BJ (cell line): ENCODE measurements around the gene MMD. TPM values are rescaled to one million over a fixed set of nuclear protein-coding genes. Genes with fewer than 3 reads are reported as not detected.

Experiments used
- CTCF ChIA-PET: fragments of 350-600 bp; formaldehyde crosslinking; extraction: SDS; loops from one replicate; lab custom pipeline; 2021; ENCODE audit warnings: antibody characterized with exemption, inconsistent platforms; lab: Yijun Ruan, JAX
- POLR2A ChIA-PET: fragments of 300-600 bp; sonication (Branson Sonifier 250); formaldehyde crosslinking; extraction: SDS; loops from one replicate; lab custom pipeline; 2021; ENCODE audit warnings: antibody characterized with exemption; lab: Charles Lee
- DNase-seq: peaks from one replicate; pipeline ENCODE4 v3.0.0-alpha.2; 2011; ENCODE audit warnings: low read depth
- H3K27me3 ChIP-seq: 2 replicates; pipeline ENCODE4 v1.6.0; 2011; ENCODE audit warnings: low read length; ENCODE audit not compliant: control insufficient read depth, insufficient read depth
- H3K36me3 ChIP-seq: 2 replicates; pipeline ENCODE4 v1.5.1; 2011; ENCODE audit warnings: low read length; ENCODE audit not compliant: control insufficient read depth, insufficient read depth
- H3K4me3 ChIP-seq: 2 replicates; pipeline ENCODE4 v1.5.1; 2011; ENCODE audit warnings: low read depth, mild to moderate bottlenecking, control low read depth, low read length
- polyA plus RNA-seq: library from polyadenylated mRNA; depleted of rRNA; stranded (reverse); fragments of >200 nt; gene quantifications from 2 replicates; pipeline ENCODE4 v1.2.3, GENCODE V29; 2011
- TF ChIP-seq, protein P1 (sequence below): IDR thresholded peaks from 2 replicates; pipeline ENCODE4 v1.5.1; 2011; ENCODE audit warnings: low read depth, mild to moderate bottlenecking, control low read depth, inconsistent platforms, low read length, moderate library complexity; ENCODE audit not compliant: insufficient read depth

MMD gene
- polyA plus RNA-seq, 1 experiment, result 4.5 TPM

DNA sequence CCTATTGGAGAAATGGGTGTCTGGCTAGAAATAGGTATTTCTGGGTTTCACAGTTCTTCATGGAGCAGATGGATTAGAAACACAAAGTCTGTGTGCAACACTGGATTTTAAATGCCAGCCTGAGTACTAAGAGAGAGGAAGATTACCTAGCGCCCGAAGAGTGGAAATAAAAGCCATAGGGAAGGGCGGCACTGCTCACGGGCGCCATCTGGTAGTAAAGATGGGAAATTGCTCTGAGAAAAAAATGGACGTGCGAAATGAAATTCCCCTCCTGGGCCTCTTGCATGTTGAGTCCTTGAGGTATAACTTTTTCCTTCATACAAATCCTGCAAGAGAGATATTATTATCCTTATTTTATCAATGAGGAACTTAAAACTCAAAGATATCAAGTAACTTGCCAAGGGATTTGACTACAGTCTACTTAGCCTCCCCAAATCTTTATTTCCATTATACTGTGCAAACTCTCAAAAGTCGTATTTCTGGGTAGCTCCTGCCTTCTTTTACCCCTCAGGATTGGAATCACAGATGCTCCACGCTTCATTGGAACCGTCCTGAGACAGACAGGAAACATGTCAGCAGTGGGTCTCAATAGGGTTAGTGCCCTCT is 72.8 kb downstream of the MMD start:
- Histone ChIP-seq H3K4me3 (no peak overlapping the region), H3K27me3 (no peaks in the 10 kb centered on the region), H3K36me3 (no peaks in the 10 kb centered on the region)
- ChIA-PET POLR2A (no interaction called here), CTCF (interaction anchor here (0.7 to 4.3 kb wide), 21 partner anchors 8 to 476 kb away, joined by 3 to 64 read pairs (median 4); partner anchors contain the start of gene SMIM36)
- TF ChIP-seq, protein P1, sequence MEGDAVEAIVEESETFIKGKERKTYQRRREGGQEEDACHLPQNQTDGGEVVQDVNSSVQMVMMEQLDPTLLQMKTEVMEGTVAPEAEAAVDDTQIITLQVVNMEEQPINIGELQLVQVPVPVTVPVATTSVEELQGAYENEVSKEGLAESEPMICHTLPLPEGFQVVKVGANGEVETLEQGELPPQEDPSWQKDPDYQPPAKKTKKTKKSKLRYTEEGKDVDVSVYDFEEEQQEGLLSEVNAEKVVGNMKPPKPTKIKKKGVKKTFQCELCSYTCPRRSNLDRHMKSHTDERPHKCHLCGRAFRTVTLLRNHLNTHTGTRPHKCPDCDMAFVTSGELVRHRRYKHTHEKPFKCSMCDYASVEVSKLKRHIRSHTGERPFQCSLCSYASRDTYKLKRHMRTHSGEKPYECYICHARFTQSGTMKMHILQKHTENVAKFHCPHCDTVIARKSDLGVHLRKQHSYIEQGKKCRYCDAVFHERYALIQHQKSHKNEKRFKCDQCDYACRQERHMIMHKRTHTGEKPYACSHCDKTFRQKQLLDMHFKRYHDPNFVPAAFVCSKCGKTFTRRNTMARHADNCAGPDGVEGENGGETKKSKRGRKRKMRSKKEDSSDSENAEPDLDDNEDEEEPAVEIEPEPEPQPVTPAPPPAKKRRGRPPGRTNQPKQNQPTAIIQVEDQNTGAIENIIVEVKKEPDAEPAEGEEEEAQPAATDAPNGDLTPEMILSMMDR, result peak; percentile 91
- DNase-seq, result no peak

DNA sequence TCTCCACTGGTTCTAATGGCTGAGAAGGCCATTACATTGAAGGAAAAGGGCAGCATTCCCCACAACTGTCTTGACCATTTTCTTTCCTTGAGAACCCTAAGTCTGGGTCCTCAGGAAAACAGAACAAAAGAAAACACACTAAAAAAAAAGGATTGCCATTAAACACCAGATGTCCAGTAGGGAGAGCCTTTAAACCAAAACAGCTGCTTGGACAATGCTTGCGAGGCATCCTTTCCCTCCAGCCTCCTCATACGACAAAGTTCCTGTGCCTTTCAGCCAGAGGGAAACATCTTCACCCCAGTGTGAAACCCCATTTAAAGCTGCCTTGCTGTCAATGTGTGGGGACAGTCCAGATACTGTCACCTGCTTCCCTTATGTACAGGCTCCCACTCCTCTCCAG is 74.3 kb downstream of the MMD start:
- CTCF ChIA-PET, result interaction anchor here (1.0 to 4.3 kb wide), 13 partner anchors 9 to 363 kb away, joined by 3 to 64 read pairs (median 5); partner anchors contain the start of gene SMIM36
- POLR2A ChIA-PET, result no interaction called here
- TF ChIP-seq, protein P1, result no peak
- Histone ChIP-seq H3K36me3 (no peaks in the 10 kb centered on the region), H3K4me3 (no peak overlapping the region), H3K27me3 (no peaks in the 10 kb centered on the region)
- no peak for DNase-seq

DNA sequence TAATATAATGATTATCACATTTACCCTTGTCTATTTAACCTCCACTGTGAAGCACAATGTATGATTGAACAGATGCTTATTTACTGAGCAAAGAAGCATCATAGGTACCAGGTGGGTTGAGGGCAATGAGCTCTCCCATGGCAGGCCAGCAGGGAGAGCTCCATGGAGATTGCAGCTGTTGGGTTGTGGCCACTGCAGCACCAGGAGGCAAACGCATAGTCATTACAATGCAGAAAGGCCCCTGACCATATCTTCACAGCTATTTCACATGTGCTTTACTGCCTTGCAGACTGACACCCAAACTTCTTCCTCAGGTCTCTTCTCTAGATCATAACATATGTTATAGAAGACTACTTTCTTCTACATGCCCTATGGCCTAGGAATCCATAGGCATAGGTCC is 75.0 kb downstream of the MMD start:
- TF ChIP-seq, protein P1, result no peak
- Histone ChIP-seq H3K27me3 (no peaks in the 10 kb centered on the region), H3K36me3 (no peaks in the 10 kb centered on the region), H3K4me3 (no peak overlapping the region)
- CTCF ChIA-PET, result interaction anchor here (1.0 to 4.3 kb wide), 5 partner anchors 13 to 353 kb away, joined by 3 to 64 read pairs (median 19); no protein-coding TSS in a partner anchor
- POLR2A ChIA-PET, result no interaction called here
- DNase-seq, result no peak

DNA sequence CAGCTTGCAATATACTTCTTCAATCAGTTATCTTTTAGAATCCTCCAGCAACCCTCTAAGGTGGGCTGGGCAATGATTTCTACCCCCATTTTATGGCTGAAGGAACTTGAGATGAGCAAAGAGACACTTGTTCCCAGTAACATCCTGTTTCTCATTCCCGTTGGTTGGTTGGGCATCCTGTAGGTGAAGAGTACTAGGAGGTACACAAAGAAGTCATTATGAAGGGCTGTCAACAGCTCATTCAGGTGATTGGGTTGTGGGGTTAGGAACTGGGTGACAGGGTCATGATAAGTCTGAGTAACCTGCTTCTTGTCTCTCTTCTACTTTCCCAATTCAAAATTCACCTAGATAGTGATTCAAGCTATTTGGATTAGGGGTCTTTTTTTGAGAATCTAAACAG is 76.5 kb downstream of the MMD start:
- DNase-seq, result no peak
- TF ChIP-seq, protein P1, result no peak
- Histone ChIP-seq H3K27me3 (no peaks in the 10 kb centered on the region), H3K36me3 (no peaks in the 10 kb centered on the region), H3K4me3 (no peak overlapping the region)
- CTCF ChIA-PET, result interaction anchor here (1.0 to 1.2 kb wide), 2 partner anchors 11 to 352 kb away, joined by 3 to 4 read pairs; no protein-coding TSS in a partner anchor
- POLR2A ChIA-PET, result no interaction called here

DNA sequence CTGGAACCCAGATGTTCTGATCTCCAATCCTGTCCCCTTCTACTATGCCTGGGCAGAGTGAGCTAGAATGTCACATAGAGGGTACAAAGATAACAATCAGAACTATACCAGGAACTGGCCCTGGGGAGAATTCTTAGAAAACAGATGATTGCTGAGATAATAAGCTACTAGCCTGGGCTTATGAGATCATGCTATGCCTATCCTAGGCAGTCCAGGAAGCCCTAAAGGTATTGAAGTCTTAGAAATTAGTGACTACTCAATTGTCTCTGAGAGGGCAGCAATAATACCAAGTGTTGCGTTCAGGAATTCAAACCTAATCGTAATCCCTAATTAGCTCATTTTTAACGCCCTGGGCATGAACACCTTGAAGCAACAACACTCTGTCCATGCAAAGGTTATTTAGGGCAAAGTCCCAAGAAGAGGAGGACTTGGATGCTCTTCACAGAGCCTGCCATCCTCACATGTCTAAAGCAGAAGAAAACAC is 77.1 kb downstream of the MMD start:
- POLR2A ChIA-PET, result no interaction called here
- Histone ChIP-seq H3K27me3 (no peaks in the 10 kb centered on the region), H3K36me3 (no peaks in the 10 kb centered on the region), H3K4me3 (no peak overlapping the region)
- no peak for DNase-seq
- CTCF ChIA-PET, result interaction anchor here (0.5 to 1.0 kb wide), 2 partner anchors 12 to 390 kb away, joined by 3 to 4 read pairs; no protein-coding TSS in a partner anchor
- TF ChIP-seq, protein P1, result no peak
